T-helper 22 cell (primary cell): ENCODE results near the gene BLVRB.
A peak's percentile ranks its signal among the peaks of the same experiment; 100 is the strongest.
"Not testable (repeated sequence)": the region's sequence is repeated elsewhere in the genome, so short reads cannot be mapped to it uniquely, and the experiment has no call there.

Source experiments
- DNase-seq: peaks from one replicate; pipeline ENCODE4 v3.0.0-alpha.2; 2020; ENCODE audit warnings: low read depth

Gene BLVRB

GRCh38 chr19:40465557-40466218 lies at the start of gene BLVRB:
Gene BLVRB (minus strand): TSS chr19:40465745. CDS start chr19:40465688, 57 bp downstream.
- peak; percentile 97 for DNase-seq

- no peak for DNase-seq
These were observed 48.3 kb upstream of the BLVRB start for GRCh38 chr19:40513741-40514315.

- no peak for DNase-seq
These were observed 47.8 kb upstream of the BLVRB start for GRCh38 chr19:40513345-40513678.

- DNase-seq, result no peak
These were observed 47.2 kb upstream of the BLVRB start for GRCh38 chr19:40512473-40513344.

- DNase-seq, result no peak
These were observed 46.5 kb upstream of the BLVRB start for GRCh38 chr19:40512110-40512472.

GRCh38 chr19:40511487-40511886 lies 45.9 kb upstream of the BLVRB start:
- DNase-seq, result no peak

- DNase-seq, result no peak
These were observed 45.1 kb upstream of the BLVRB start for GRCh38 chr19:40510526-40511115.

GRCh38 chr19:40508739-40509260 lies 43.3 kb upstream of the BLVRB start:
- no peak for DNase-seq

- DNase-seq, result no peak
These were observed 42.3 kb upstream of the BLVRB start for GRCh38 chr19:40507892-40508291.

GRCh38 chr19:40506099-40506498 lies 40.6 kb upstream of the BLVRB start:
- DNase-seq, result no peak

GRCh38 chr19:40503320-40503695 lies 37.8 kb upstream of the BLVRB start:
- no peak for DNase-seq

- no peak for DNase-seq
These were observed 37.2 kb upstream of the BLVRB start for GRCh38 chr19:40502647-40503319.

GRCh38 chr19:40502081-40502480 lies 36.5 kb upstream of the BLVRB start:
- no peak for DNase-seq

GRCh38 chr19:40501599-40501998 lies 36.1 kb upstream of the BLVRB start:
- DNase-seq, result no peak

- DNase-seq, result not testable (repeated sequence)
These were observed 35.4 kb upstream of the BLVRB start for GRCh38 chr19:40500678-40501530.

- no peak for DNase-seq
These were observed 33.8 kb upstream of the BLVRB start for GRCh38 chr19:40499320-40499719.

GRCh38 chr19:40497214-40497613 lies 31.7 kb upstream of the BLVRB start:
- DNase-seq, result no peak

- no peak for DNase-seq
These were observed 28.8 kb upstream of the BLVRB start for GRCh38 chr19:40494191-40494838.

GRCh38 chr19:40493778-40494177 lies 28.2 kb upstream of the BLVRB start:
- no peak for DNase-seq

- DNase-seq, result no peak
These were observed 26.7 kb upstream of the BLVRB start for GRCh38 chr19:40492274-40492673.

- no peak for DNase-seq
These were observed 24.3 kb upstream of the BLVRB start for GRCh38 chr19:40489882-40490230.
